GM12891 (cell line): ENCODE results near the gene MAD1L1.

Source experiments
- DNase-seq: peaks from one replicate; pipeline ENCODE4 v3.0.0; 2011; ENCODE audit warnings: low spot score; ENCODE audit not compliant: insufficient read length
- FAIRE-seq: peaks from 2 replicates; lab custom pipeline; 2011; peaks lifted over from hg19 to GRCh38; lab: Jason Lieb, UNC
- PAX5 ChIP-seq: IDR thresholded peaks from 2 replicates; pipeline ENCODE4 v1.6.1; 2011; ENCODE audit warnings: low read length, moderate library complexity, mild to moderate bottlenecking; ENCODE audit not compliant: insufficient read depth, severe bottlenecking
- POLR2A ChIP-seq: IDR thresholded peaks from 2 replicates; pipeline ENCODE4 v1.6.1; 2011; ENCODE audit warnings: low read depth, low read length, control low read depth
- POLR2AphosphoS5 ChIP-seq: IDR thresholded peaks from 2 replicates; pipeline ENCODE4 v1.6.1; 2011; ENCODE audit warnings: low read depth, low read length, control low read depth
- POU2F2 ChIP-seq: IDR thresholded peaks from 2 replicates; pipeline ENCODE4 v1.6.1; 2011; ENCODE audit warnings: low read depth, mild to moderate bottlenecking, control low read depth, low read length, moderate library complexity
- SPI1 ChIP-seq: IDR thresholded peaks from 2 replicates; pipeline ENCODE4 v1.6.1; 2011; ENCODE audit warnings: low read depth, low read length, control low read depth
- TAF1 ChIP-seq: IDR thresholded peaks from 2 replicates; pipeline ENCODE4 v1.6.1; 2011; ENCODE audit warnings: low read depth, low read length, control low read depth

The MAD1L1 gene

DNA sequence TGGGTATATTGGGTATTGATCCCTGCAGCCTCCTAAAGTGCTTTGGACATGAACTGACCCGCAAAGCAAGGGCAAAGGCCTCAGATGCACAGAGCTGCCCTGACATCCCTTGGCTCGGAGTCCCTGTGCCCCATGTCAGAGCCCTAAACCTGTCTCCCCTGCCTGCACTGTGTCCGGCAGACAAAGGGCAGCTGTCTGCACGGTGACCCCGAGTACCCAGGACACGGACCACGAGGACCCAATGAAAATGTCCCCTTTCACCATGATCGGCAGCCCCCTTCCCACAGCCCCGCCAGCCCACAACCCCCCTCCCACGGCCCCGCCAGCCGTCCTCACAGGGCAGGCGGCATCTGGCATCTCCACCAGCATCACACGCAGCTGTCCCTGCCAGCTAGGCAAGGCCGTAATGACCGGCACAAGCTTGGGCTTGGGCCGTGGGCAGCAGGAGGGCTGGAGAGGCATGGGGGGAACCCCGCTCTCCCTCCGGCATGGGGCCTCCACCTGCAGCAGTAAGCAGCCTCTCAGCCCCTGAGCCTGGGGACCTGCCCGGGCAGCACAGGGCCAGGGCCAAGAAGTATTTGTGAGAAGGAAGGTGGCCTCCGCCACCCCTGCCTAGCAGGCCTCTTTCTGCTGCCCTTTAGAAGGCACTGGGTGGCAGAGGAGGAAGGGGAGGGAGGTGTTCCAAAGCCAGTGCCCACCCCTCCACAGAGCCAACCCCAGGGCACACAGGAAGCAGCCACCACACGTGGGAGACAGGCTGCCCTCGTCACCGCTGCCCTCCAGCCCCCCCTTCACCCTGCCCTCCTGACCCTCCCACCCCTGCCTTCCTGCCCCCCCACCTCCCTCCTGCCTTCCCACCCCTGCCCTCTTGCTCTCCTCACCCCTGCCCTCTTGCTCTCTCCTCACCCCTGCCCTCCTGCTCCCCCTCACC, 19.4 kb upstream of the MAD1L1 start:
- peak; percentile 16 for FAIRE-seq
- TF ChIP-seq POLR2A (peak; percentile 25; the same call in 1 of the 2 replicates), TAF1 (no peak), PAX5 (no peak), POLR2AphosphoS5 (0 out of 2 replicates have a peak, but pooled peaks have one; percentile 13), SPI1 (no peak), POU2F2 (no peak)
- DNase-seq, result no peak

DNA sequence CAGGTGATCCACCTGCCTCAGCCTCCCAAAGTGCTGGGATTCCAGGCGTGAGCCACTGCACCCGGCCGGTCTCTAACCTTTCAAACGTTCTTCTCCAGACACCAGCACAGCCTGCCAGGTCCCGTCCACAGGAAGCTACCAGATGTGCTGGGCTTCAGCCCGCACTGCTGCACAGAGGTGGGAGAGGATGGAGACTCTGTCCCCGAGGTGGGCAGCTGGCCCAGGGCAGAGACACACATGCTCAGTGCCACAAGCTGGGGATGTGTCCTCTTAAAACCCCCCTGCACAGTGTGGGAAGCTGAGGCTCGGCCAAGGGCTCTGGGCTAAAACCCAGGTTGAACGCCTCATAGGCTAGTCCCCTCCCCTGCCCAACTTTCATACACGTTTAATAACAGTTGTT, 18.6 kb upstream of the MAD1L1 start:
- no peak for FAIRE-seq
- 0 out of 2 replicates have a peak, but pooled peaks have one; percentile 33 for TF ChIP-seq POLR2AphosphoS5
- TF ChIP-seq POLR2A, result no peak
- DNase-seq, result no peak

DNA sequence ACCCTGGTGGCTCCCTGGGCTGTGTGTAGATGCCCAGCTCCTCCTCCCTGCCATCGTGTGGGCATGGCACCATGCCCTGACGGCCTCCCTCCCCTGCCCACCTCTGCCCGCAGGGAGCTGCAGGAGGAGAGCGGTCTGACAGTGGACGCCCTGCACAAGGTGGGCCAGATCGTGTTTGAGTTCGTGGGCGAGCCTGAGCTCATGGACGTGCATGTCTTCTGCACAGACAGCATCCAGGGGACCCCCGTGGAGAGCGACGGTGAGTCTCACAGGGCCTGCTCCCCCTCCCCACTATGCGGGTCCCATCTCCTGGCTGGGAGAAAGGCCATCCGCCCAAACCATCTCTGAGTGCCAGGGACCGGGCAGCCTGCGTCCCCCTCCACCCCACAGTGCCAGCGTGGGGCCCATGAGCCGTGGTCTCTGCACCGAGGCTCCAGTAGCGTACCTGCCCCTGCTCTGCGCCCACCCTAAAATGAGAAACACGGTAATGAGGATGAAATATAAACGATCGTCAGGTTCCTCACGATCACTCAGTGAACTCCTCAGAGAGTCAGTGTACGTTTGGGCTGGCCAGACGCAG, 17.1 kb upstream of the MAD1L1 start:
- FAIRE-seq, result no peak
- TF ChIP-seq SPI1 (no peak), POLR2A (peak; percentile 16; the same call in 1 of the 2 replicates)
- no peak for DNase-seq

DNA sequence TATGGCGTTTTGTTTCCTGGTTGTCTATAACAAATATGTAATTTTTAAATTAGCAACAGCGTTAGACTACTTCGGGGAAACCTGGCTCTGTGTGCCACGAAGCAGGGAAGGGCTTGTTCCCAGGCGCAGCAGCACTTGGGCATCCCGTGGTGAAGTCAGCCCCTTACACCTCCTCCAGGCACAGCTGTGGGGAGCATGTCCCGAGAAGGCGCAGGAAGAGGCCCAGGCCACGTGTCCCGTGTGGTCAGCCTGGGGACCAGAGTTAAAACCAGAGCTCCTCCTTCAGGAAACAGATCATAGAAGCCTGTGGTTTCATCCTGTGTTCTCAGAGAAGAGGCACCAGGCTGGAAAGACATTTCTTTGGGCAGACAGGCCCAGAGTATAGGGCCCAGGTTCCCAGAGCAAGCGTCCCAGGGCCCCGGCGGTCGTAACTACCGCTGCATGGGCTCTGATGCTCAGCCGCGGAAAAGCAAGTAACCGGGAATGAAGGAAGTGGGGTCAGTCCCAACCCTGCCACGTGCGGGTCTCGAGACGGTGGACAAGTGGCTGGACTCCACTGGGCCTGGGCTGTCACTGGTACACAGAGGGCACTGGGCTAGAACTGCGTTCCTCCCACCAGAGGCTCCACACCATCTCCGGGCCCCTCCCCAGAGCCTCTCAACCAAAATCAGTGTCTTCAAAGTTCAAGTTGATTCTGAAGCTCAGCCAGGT, 16.4 kb upstream of the MAD1L1 start:
- TF ChIP-seq PAX5 (no peak), POLR2A (peak; percentile 53; the same call in 1 of the 2 replicates), POLR2AphosphoS5 (0 out of 2 replicates have a peak, but pooled peaks have one; percentile 54), SPI1 (no peak), POU2F2 (peak; percentile 53; the same call in 1 of the 2 replicates)
- FAIRE-seq (peak; percentile 82), DNase-seq (peak; percentile 49)

DNA sequence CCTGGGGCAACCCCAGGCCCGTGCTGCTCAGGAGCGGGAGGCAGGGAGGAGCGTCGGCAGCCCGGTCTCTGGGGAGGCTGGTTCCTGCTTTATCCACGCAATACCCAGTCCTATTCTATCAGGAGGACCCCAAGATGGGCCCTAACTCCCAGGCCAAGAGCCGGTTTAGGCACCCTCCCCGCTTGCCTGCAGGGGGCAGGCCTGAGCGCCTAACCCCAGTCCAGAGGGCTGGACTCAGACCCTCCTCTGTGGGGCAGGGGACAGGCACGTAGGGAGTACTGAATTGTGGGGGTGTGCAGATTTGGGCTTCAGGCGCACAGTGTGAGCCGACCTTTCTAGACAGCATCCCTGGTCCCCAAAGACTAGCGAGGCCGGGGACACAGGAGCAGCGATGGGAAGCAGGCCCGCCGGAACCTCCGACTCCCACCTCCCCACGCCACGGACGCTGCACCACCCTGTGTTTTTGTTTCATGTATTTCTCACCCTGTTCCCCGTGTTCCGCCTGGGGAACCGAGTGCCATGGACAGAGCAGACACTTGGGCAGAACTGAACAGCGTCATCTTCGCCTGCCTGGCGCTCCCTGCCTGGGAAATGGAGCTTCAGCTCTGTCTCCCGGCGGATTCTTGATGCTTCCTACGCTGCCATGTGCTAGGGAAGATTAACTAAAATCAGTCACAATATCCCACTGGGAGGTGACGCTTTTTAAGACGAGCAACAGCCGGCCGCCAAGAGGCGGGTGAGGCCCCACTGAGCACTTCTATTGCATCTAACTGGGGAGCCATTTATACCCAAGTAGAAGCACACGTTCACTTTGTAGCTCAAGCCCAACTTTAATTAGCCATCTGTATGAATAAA, 14.6 kb upstream of the MAD1L1 start:
- FAIRE-seq, result peak; percentile 45
- TF ChIP-seq TAF1 (no peak), POU2F2 (0 out of 2 replicates have a peak, but pooled peaks have one; percentile 17)
- DNase-seq, result peak; percentile 63

DNA sequence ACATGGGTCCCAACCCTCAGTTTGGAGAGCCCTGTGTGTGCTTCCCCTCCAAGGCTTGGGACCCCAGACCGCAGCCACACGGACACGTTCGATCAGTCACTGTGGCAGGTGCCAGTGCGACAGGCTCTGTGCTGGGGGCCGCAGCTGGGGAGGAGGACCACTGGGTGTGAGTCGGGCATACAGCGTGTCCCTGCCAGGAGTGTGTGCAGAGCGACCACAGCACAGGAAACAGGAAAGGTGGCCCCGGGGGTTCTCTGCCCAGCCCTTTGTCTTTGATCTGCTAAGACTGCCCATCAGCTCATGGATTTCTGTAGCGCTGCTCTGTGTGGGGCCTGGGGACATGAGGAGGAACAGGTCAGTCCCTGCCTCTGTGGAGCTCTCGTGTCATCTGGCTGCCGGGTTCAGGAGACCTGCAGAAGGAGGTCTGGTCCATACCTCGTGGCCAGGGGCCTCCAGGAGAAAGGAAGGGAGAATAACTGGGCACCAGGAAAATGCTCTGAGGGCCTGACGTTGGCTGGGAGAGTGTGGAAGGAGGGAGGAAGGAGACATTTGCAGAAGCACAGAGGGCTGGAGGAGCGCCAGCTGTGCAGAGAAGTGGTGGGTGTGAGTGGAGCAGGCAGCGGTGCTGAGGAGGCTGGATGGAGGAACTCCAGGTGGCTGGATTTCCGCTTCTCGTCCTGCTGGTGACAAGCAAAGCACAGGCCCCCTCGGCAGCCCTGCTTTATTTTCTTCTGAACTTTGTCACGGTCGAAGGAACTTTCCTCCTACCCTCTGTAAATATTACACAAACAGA, 13.3 kb upstream of the MAD1L1 start:
- FAIRE-seq (peak; percentile 38), DNase-seq (no peak)
- TF ChIP-seq POU2F2, result no peak
- no peak for TF ChIP-seq SPI1
- peak; percentile 15; the same call in 1 of the 2 replicates for TF ChIP-seq POLR2AphosphoS5

DNA sequence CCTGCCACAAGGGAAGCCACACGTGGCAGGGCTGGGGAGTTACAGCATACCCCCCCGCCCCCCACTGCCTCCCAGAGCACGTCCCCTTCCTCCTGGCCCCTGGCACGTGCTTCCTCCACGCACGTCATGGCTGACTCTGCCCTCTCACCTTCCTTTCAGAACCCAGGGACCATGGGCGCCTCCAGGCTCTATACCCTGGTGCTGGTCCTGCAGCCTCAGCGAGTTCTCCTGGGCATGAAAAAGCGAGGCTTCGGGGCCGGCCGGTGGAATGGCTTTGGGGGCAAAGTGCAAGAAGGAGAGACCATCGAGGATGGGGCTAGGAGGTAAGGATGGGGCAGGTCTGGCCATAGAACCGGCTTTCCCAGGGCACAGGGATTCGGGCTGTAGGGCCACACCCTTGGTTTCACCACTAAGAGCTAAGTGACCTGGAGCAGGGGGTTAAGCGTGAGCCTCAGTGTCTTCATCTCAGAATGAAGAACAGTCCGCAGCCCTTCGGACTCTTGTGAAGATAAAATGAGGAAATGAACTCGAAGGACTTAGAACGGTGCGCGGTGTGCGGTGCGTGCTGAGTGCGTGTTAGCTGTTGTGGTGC, 11.8 kb upstream of the MAD1L1 start:
- DNase-seq (no peak), FAIRE-seq (no peak)
- 0 out of 2 replicates have a peak, but pooled peaks have one; percentile 40 for TF ChIP-seq POLR2A
- TF ChIP-seq SPI1, result peak; percentile 34; the same call in 1 of the 2 replicates
- TF ChIP-seq PAX5, result no peak
- no peak for TF ChIP-seq POLR2AphosphoS5

DNA sequence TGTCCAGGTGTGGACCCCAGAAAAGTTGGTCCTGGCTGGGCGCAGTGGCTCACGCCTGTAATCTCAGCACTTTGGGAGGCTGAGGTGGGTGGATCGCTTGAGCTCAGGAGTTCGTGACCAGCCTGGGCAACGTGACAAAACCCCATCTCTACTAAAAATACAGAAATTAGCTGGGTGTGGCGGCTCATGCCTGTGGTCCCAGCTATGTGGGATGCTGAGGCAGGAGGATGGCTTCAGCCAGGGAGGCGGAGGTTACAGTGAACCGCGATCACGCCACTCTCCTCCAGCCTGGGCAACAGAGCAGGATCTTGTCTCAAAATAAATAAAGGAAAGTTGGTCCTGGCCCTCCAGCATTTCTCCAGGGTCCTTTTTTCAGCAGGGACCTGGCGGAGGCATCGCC, 10.7 kb upstream of the MAD1L1 start:
- no peak for DNase-seq
- no peak for FAIRE-seq
- no peak for TF ChIP-seq POLR2AphosphoS5
- TF ChIP-seq POU2F2, result no peak
